OCI-LY7 (cell line): ENCODE results near the gene LRRFIP1. TPM values are rescaled to one million over a fixed set of nuclear protein-coding genes. Genes with fewer than 3 reads are reported as not detected.

Experiments used
- BruUV-seq: library from RNA; stranded (reverse); fragments of 400-500 nt; replicated peaks from 2 replicates; lab custom pipeline; 2021; lab: Mats Ljungman, UMichigan
- CTCF ChIA-PET: fragments of 300-600 bp; sonication (Branson Sonifier 250); formaldehyde crosslinking; loops from one replicate; lab custom pipeline; 2022; ENCODE audit warnings: antibody characterized with exemption; ENCODE audit not compliant: unreplicated experiment; lab: Charles Lee
- POLR2A ChIA-PET: fragments of 300-600 bp; sonication (Branson Sonifier 250); formaldehyde crosslinking; loops from one replicate; lab custom pipeline; 2022; ENCODE audit warnings: antibody characterized with exemption; lab: Charles Lee
- DNase-seq: peaks from one replicate; pipeline ENCODE4 v3.0.0-alpha.2; 2015; ENCODE audit warnings: low spot score
- H2AFZ ChIP-seq: fragments of 200-600 bp; sonication (generic), shearing (Covaris generic); 2 replicates; pipeline ENCODE4 v1.6.1; 2014; ENCODE audit warnings: mild to moderate bottlenecking, antibody characterized with exemption, low read length, moderate library complexity
- H3K27ac ChIP-seq: fragments of 200-600 bp; sonication (generic); 2 replicates; pipeline ENCODE4 v1.5.1; 2014; ENCODE audit warnings: mixed run types, low read depth, mild to moderate bottlenecking, moderate library complexity, low read length, inconsistent platforms; ENCODE audit not compliant: poor library complexity, severe bottlenecking
- H3K36me3 ChIP-seq: fragments of 200-600 bp; sonication (generic); 2 replicates; pipeline ENCODE4 v1.6.1; 2014; ENCODE audit warnings: mild to moderate bottlenecking, antibody characterized with exemption, low read length, moderate library complexity, mixed read lengths; ENCODE audit not compliant: insufficient read depth
- H3K4me1 ChIP-seq: fragments of 200-600 bp; sonication (generic); 2 replicates; pipeline ENCODE4 v1.5.1; 2014; ENCODE audit warnings: mild to moderate bottlenecking, low read length; ENCODE audit not compliant: insufficient read depth, poor library complexity, severe bottlenecking
- H3K4me2 ChIP-seq: fragments of 200-600 bp; sonication (generic); 2 replicates; pipeline ENCODE4 v1.6.1; 2014; ENCODE audit warnings: mild to moderate bottlenecking, low read length
- H3K4me3 ChIP-seq: fragments of 200-600 bp; sonication (generic); 2 replicates; pipeline ENCODE4 v1.5.1; 2014; ENCODE audit warnings: mild to moderate bottlenecking, low read depth, low read length; ENCODE audit not compliant: poor library complexity, severe bottlenecking
- H3K79me2 ChIP-seq: fragments of 200-600 bp; sonication (generic); 2 replicates; pipeline ENCODE4 v1.6.1; 2016; ENCODE audit warnings: low read depth, mild to moderate bottlenecking, low read length, moderate library complexity, mixed read lengths; ENCODE audit not compliant: insufficient read depth
- H3K9me2 ChIP-seq: fragments of 200-600 bp; sonication (generic); 2 replicates; pipeline ENCODE4 v1.6.1; 2016; ENCODE audit warnings: mild to moderate bottlenecking, low read length, mixed read lengths; ENCODE audit not compliant: insufficient read depth
- H3K9me3 ChIP-seq: fragments of 200-600 bp; sonication (generic); 2 replicates; pipeline ENCODE4 v1.6.1; 2014; ENCODE audit warnings: mild to moderate bottlenecking, mixed run types, low read length, mixed read lengths
- H4K20me1 ChIP-seq: fragments of 200-600 bp; sonication (generic); 2 replicates; pipeline ENCODE4 v1.6.1; 2014; ENCODE audit warnings: mild to moderate bottlenecking, antibody characterized with exemption, low read length, moderate library complexity, mixed read lengths; ENCODE audit not compliant: insufficient read depth
- EZH2phosphoT487 ChIP-seq: fragments of 200-600 bp; sonication (generic); IDR thresholded peaks from 2 replicates; pipeline ENCODE4 v1.6.1; 2018; ENCODE audit warnings: low read depth, borderline replicate concordance, mild to moderate bottlenecking, mixed run types, antibody characterized with exemption, low read length, moderate library complexity, mixed read lengths
- intact Hi-C: fragments of 100-400 bp; cut with micrococcal nuclease; formaldehyde crosslinking; loops from one replicate; pipeline ENCODE4 v1.10.0; 2022; ENCODE audit not compliant: unreplicated experiment
- total RNA-seq, 2 experiments: library from RNA; depleted of rRNA in 1 of 2; stranded (reverse); fragments of >200 nt in 1 of 2; shearing (Covaris generic) in 1 of 2; gene quantifications; 2 replicates each; pipeline ENCODE4 v1.2.3, GENCODE V29; 2014 to 2022
- TF ChIP-seq, protein P1 (sequence below): fragments of 200-600 bp; sonication (generic); conservative IDR thresholded peaks from 2 replicates; pipeline ENCODE4 v1.5.1; 2014; ENCODE audit warnings: mild to moderate bottlenecking, antibody characterized with exemption, low read length, moderate library complexity, mixed read lengths

The LRRFIP1 gene
- total RNA-seq, 2 experiments from 2014 or later, result 95.7 to 216 TPM

DNA sequence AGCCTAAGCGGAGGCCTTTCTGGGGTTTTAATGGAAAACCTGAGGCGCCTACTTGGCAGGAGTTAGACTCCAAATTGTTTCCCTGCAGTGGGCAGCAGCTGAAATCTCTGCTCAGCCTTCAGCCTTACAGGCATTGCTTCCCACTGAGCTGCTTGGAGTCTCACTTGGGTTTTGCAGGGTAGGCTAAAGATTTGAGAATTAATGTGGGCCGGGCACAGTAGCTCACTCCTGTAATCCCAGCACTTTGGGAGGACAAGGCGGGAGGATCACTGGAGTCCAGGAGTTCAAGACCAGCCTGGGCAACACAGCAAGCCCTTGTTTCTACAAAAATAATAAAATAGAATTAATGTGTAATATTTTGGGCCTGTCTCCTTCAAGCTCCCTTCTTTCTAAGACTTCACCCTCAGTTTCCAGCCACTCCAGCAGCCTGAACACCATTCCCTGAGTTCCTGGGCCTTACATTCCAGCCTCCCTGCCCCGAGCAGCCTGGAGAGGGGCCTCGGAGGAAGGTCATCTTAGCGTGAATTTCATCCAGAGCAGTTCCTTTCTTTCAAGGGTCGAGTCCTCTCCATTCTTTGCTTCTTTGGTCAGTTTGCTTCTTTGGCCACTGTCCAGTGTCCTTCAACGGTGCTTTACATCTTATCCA lies 27.8 kb upstream of the LRRFIP1 start:
- Histone ChIP-seq H3K4me2 (no peak overlapping the region; the same call in 1 of the 2 replicates), H3K4me1 (peaks cover 14% of the 10 kb centered on the region), H3K9me2 (no peaks in the 10 kb centered on the region), H3K9me3 (no peaks in the 10 kb centered on the region), H3K36me3 (no peaks in the 10 kb centered on the region), H4K20me1 (no peaks in the 10 kb centered on the region), H3K4me3 (no peak overlapping the region), H3K27ac (no peak overlapping the region), H2AFZ (peak overlapping the region; percentile 34; the same call in 1 of the 2 replicates), H3K79me2 (no peaks in the 10 kb centered on the region)
- CTCF ChIA-PET, result no interaction called here
- intact Hi-C loops, result no loop called here
- no peak for TF ChIP-seq EZH2phosphoT487
- DNase-seq, result no peak
- BruUV-seq, result no TSS peak
- POLR2A ChIA-PET, result no interaction called here

DNA sequence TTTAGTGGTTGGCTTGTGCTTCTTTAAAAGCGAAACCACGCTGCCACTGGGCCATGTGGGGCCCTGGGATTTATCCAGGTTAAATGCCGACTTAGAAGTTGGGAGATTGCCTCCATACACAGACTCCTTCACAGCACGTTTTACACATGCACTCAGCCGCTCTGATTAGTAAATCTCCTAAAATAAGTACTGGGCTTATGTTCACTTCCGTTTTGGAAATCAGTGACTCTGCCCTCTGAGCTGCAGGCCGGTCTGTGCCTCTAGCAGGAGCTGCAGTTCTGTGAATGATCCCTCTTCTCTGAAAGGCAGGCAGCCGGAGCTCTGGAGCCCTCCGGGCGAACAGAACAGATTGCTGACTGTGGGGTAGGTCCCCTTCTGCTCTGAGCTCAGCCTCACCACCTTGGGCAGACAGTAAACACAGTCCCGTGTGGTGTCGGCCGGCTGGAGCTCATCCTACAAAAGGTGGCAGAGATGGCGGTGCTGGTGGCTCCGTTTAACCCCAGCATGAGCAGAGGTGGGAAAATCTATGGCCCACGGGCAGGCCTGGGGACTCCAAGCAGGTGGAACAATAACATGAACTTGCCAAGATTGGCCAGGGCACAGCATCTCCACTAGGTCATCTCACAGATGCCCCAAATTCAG lies 27.1 kb upstream of the LRRFIP1 start:
- peaks cover 14% of the 10 kb centered on the region for H3K4me1 ChIP-seq
- H3K9me2 ChIP-seq, result no peaks in the 10 kb centered on the region
- CTCF ChIA-PET, result no interaction called here
- DNase-seq, result peak; percentile 20
- H2AFZ ChIP-seq, result peak overlapping the region; percentile 34; the same call in 1 of the 2 replicates
- no TSS peak for BruUV-seq
- H3K27ac ChIP-seq, result no peak overlapping the region
- H3K79me2 ChIP-seq, result no peaks in the 10 kb centered on the region
- H3K36me3 ChIP-seq, result no peaks in the 10 kb centered on the region
- no peaks in the 10 kb centered on the region for H4K20me1 ChIP-seq
- H3K4me3 ChIP-seq, result no peak overlapping the region
- peak overlapping the region; percentile 32; the same call in 1 of the 2 replicates for H3K4me2 ChIP-seq
- TF ChIP-seq EZH2phosphoT487, result no peak
- TF ChIP-seq, protein P1, sequence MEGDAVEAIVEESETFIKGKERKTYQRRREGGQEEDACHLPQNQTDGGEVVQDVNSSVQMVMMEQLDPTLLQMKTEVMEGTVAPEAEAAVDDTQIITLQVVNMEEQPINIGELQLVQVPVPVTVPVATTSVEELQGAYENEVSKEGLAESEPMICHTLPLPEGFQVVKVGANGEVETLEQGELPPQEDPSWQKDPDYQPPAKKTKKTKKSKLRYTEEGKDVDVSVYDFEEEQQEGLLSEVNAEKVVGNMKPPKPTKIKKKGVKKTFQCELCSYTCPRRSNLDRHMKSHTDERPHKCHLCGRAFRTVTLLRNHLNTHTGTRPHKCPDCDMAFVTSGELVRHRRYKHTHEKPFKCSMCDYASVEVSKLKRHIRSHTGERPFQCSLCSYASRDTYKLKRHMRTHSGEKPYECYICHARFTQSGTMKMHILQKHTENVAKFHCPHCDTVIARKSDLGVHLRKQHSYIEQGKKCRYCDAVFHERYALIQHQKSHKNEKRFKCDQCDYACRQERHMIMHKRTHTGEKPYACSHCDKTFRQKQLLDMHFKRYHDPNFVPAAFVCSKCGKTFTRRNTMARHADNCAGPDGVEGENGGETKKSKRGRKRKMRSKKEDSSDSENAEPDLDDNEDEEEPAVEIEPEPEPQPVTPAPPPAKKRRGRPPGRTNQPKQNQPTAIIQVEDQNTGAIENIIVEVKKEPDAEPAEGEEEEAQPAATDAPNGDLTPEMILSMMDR, result no peak
- no peaks in the 10 kb centered on the region for H3K9me3 ChIP-seq
- intact Hi-C loops, result no loop called here
- POLR2A ChIA-PET, result no interaction called here

DNA sequence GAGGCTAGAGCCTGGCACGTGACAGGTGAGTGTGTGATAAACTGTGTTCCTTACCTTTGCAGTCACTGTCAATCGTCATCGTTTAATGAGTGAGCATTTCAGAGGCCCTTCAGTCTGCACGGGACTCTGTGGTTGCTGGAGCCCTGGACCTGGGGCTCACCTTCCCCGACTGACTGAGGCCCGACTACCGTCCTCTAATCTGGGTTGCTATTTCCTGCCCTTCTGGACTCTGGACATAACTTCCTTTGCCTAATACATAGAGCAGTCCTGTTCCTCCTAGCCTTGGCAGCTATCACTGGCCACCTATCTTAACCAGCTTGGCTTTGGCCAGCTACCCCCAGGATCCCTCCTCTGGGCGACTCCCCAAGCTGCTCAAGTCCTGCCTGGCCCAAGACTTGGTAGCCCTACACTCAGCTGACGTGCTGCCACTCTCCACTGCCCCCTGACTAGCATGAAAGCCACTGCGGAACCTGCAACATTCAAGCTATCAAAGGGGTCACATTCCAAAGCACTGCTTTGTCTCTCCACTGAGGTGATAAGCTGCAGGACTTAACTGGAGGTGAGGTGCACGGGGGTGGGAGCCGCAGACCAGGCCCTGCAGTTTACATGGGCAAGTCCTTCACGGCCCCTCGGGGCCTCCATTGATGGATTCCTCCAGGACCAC lies 25.8 kb upstream of the LRRFIP1 start:
- H3K4me2 ChIP-seq, result no peak overlapping the region
- H3K9me3 ChIP-seq, result no peaks in the 10 kb centered on the region
- intact Hi-C loops, result no loop called here
- ChIA-PET CTCF (no interaction called here), POLR2A (interaction anchor here (0.5 to 1.5 kb wide), 3 partner anchors 33 to 582 kb away, joined by 3 to 4 read pairs (median 3); no protein-coding TSS in a partner anchor)
- peaks cover 14% of the 10 kb centered on the region for H3K4me1 ChIP-seq
- H3K36me3 ChIP-seq, result no peaks in the 10 kb centered on the region
- no peak for DNase-seq
- H3K79me2 ChIP-seq, result no peaks in the 10 kb centered on the region
- TF ChIP-seq, protein P1, result no peak
- no peaks in the 10 kb centered on the region for H3K9me2 ChIP-seq
- BruUV-seq, result no TSS peak
- H3K27ac ChIP-seq, result no peak overlapping the region
- no peaks in the 10 kb centered on the region for H4K20me1 ChIP-seq
- no peak overlapping the region for H2AFZ ChIP-seq
- no peak overlapping the region for H3K4me3 ChIP-seq
